H9 (cell line): ENCODE data around the gene EID1. TPM values are rescaled to one million over a fixed set of nuclear protein-coding genes. Genes with fewer than 3 reads are reported as not detected.
A peak's percentile ranks its signal among the peaks of the same experiment; 100 is the strongest.

Experiments used
- DNase-seq: peaks from one replicate; pipeline ENCODE4 v3.0.0-alpha.2; 2017
- H2AFZ ChIP-seq: one replicate; pipeline ENCODE4 v1.6.1; 2013; ENCODE audit warnings: mild to moderate bottlenecking, low read length, control low read depth, moderate library complexity
- H2AK5ac ChIP-seq: 2 replicates; pipeline ENCODE4 v1.6.1; 2013; ENCODE audit warnings: low read length, control low read depth, mixed read lengths; ENCODE audit not compliant: insufficient read length
- H2BK120ac ChIP-seq: one replicate; pipeline ENCODE4 v1.6.1; 2013; ENCODE audit warnings: low read depth, mild to moderate bottlenecking, low read length, control low read depth, inconsistent platforms; ENCODE audit not compliant: poor library complexity, severe bottlenecking
- H2BK12ac ChIP-seq: 2 replicates; pipeline ENCODE4 v1.6.1; 2013; ENCODE audit warnings: low read length, control low read depth, mixed read lengths, low read depth; ENCODE audit not compliant: insufficient read length
- H2BK15ac ChIP-seq: 2 replicates; pipeline ENCODE4 v1.6.1; 2013; ENCODE audit warnings: low read depth, low read length, control low read depth
- H2BK20ac ChIP-seq: one replicate; pipeline ENCODE4 v1.6.1; 2013; ENCODE audit warnings: low read depth, mild to moderate bottlenecking, low read length, control low read depth, inconsistent platforms; ENCODE audit not compliant: poor library complexity, severe bottlenecking
- H2BK5ac ChIP-seq: 2 replicates; pipeline ENCODE4 v1.6.1; 2013; ENCODE audit warnings: low read length, control low read depth, mixed read lengths; ENCODE audit not compliant: insufficient read length
- H3K14ac ChIP-seq: 2 replicates; pipeline ENCODE4 v1.6.1; 2013; ENCODE audit warnings: low read length, control low read depth; ENCODE audit not compliant: insufficient read depth
- H3K18ac ChIP-seq: 2 replicates; pipeline ENCODE4 v1.6.1; 2013; ENCODE audit warnings: low read depth, mild to moderate bottlenecking, mixed read lengths, low read length, control low read depth; ENCODE audit not compliant: insufficient read length
- H3K23ac ChIP-seq: 2 replicates; pipeline ENCODE4 v1.6.1; 2013; ENCODE audit warnings: low read length, control low read depth, mixed read lengths, low read depth; ENCODE audit not compliant: insufficient read length
- H3K23me2 ChIP-seq: 2 replicates; pipeline ENCODE4 v1.6.1; 2013; ENCODE audit warnings: low read depth, mild to moderate bottlenecking, mixed read lengths, low read length, control low read depth; ENCODE audit not compliant: insufficient read length, poor library complexity, severe bottlenecking
- H3K27ac ChIP-seq: 2 replicates; pipeline ENCODE4 v1.5.1; 2013; ENCODE audit warnings: low read length, control low read depth, mixed read lengths, low read depth; ENCODE audit not compliant: insufficient read length
- H3K27me3 ChIP-seq: 2 replicates; pipeline ENCODE4 v1.6.1; 2013; ENCODE audit warnings: low read length, control low read depth, inconsistent platforms; ENCODE audit not compliant: insufficient read depth
- H3K4ac ChIP-seq: 2 replicates; pipeline ENCODE4 v1.6.1; 2013; ENCODE audit warnings: low read depth, mild to moderate bottlenecking, control low read depth, inconsistent platforms, low read length, moderate library complexity
- H3K4me1 ChIP-seq: 2 replicates; pipeline ENCODE4 v1.6.1; 2013; ENCODE audit warnings: low read length, control low read depth, inconsistent platforms; ENCODE audit not compliant: insufficient read depth
- H3K4me2 ChIP-seq: 2 replicates; pipeline ENCODE4 v1.6.1; 2013; ENCODE audit warnings: low read length, control low read depth, mixed read lengths; ENCODE audit not compliant: insufficient read length, insufficient read depth
- H3K56ac ChIP-seq: 2 replicates; pipeline ENCODE4 v1.6.1; 2013; ENCODE audit warnings: low read depth, mild to moderate bottlenecking, mixed read lengths, low read length, control low read depth; ENCODE audit not compliant: insufficient read length
- H3K79me1 ChIP-seq: 2 replicates; pipeline ENCODE4 v1.6.1; 2013; ENCODE audit warnings: low read depth, mild to moderate bottlenecking, moderate library complexity, low read length, control low read depth, inconsistent platforms; ENCODE audit not compliant: insufficient read depth, poor library complexity, severe bottlenecking
- H3K79me2 ChIP-seq: 2 replicates; pipeline ENCODE4 v1.6.1; 2013; ENCODE audit warnings: low read length, control low read depth, inconsistent platforms; ENCODE audit not compliant: insufficient read depth
- H3K9ac ChIP-seq: 2 replicates; pipeline ENCODE4 v1.6.1; 2013; ENCODE audit warnings: low read length, control low read depth, mixed read lengths; ENCODE audit not compliant: insufficient read length; ENCODE audit errors: extremely low read depth
- H3K9me3 ChIP-seq: one replicate; pipeline ENCODE4 v1.6.1; 2013; ENCODE audit warnings: low read depth, low read length, inconsistent platforms; ENCODE audit not compliant: control insufficient read depth
- H3T11ph ChIP-seq: one replicate; pipeline ENCODE4 v1.6.1; 2013; ENCODE audit warnings: mild to moderate bottlenecking, low read length, control low read depth, inconsistent platforms
- H4K20me1 ChIP-seq: one replicate; pipeline ENCODE4 v1.6.1; 2013; ENCODE audit not compliant: control insufficient read depth, insufficient read length, insufficient read depth
- H4K5ac ChIP-seq: 2 replicates; pipeline ENCODE4 v1.6.1; 2013; ENCODE audit warnings: low read depth, mild to moderate bottlenecking, mixed read lengths, low read length, control low read depth; ENCODE audit not compliant: insufficient read length
- H4K8ac ChIP-seq: replicated peaks from 2 replicates; pipeline ENCODE4 v1.6.1; 2013; ENCODE audit warnings: low read length, control low read depth, mixed read lengths, low read depth; ENCODE audit not compliant: insufficient read length
- H4K91ac ChIP-seq: 2 replicates; pipeline ENCODE4 v1.6.1; 2013; ENCODE audit warnings: low read depth, mild to moderate bottlenecking, moderate library complexity, mixed read lengths, low read length, control low read depth; ENCODE audit not compliant: insufficient read length
- H3K27ac Mint-ChIP-seq, 3 experiments: 2 replicates in 2 of 3; 3 replicates in 1 of 3; pipeline ENCODE4 v1.8.0; 2020 to 2021; ENCODE audit warnings: mixed read lengths in 3 of 3, mild to moderate bottlenecking in 1 of 3, moderate library complexity in 1 of 3
- H3K27me3 Mint-ChIP-seq: 2 replicates; pipeline ENCODE4 v1.8.0; 2021; ENCODE audit warnings: low read depth, mild to moderate bottlenecking, moderate library complexity, mixed read lengths
- H3K36me3 Mint-ChIP-seq, 3 experiments: 2 replicates in 2 of 3; 3 replicates in 1 of 3; pipeline ENCODE4 v1.8.0; 2020 to 2021; ENCODE audit warnings: low read depth in 3 of 3, mixed read lengths in 3 of 3; ENCODE audit not compliant: insufficient read depth in 1 of 3
- H3K4me1 Mint-ChIP-seq, 2 experiments: 2 replicates each; pipeline ENCODE4 v1.8.0; 2020; ENCODE audit warnings: mixed read lengths in 2 of 2
- H3K4me3 Mint-ChIP-seq, 2 experiments: 2 replicates in 1 of 2; 3 replicates in 1 of 2; pipeline ENCODE4 v1.8.0; 2020 to 2021; ENCODE audit warnings: mild to moderate bottlenecking in 2 of 2, mixed read lengths in 2 of 2, moderate library complexity in 1 of 2
- H3K9me3 Mint-ChIP-seq, 2 experiments: 2 replicates in 1 of 2; 3 replicates in 1 of 2; pipeline ENCODE4 v1.8.0; 2020; ENCODE audit warnings: mild to moderate bottlenecking in 2 of 2, mixed read lengths in 2 of 2, moderate library complexity in 1 of 2
- WGBS: extraction: QIAGEN DNeasy Blood & Tissue Kit; methylation state at CpG from one replicate; pipeline ENCODE4 v1.1.7; 2013; ENCODE audit warnings: missing lambda C conversion rate, low lambda C conversion rate, mixed read lengths; ENCODE audit not compliant: insufficient read length; ENCODE audit errors: extremely low coverage; 5-methylcytosine and 5-hydroxymethylcytosine counted together
- total RNA-seq: library from RNA; stranded (reverse); gene quantifications from 2 replicates; pipeline ENCODE4 v1.2.1, GENCODE V29; 2021
- TF ChIP-seq, protein P1 (sequence below): fragments of 200-600 bp; sonication (generic); conservative IDR thresholded peaks from 3 replicates; pipeline ENCODE4 v1.8.0; 2021; ENCODE audit warnings: antibody characterized with exemption, mild to moderate bottlenecking

The EID1 gene
- total RNA-seq, 1 experiment from 2014 or later = 113 TPM

DNA sequence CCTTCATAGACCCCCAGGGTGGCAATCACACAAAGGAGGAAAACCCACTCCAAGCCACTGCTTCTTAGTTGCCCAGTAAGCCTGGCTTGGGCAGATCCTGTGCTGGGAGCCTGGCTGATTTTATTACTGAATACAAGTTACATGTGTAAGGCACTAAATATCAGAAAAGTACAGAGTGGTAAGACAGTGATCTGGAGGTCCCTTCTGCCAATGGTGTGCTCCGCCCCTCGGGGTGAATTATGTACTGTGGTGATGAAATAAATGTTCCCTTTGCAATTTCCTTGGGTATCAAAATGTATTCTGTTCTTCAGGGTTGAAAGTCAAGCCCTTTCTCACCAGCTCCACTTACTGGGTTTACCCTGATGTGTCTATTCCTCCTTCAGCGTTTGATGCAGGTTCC is 38.8 kb downstream of the EID1 start:
- Histone ChIP-seq H3K9me3 (no peaks in the 10 kb centered on the region), H2AK5ac (no peak overlapping the region), H3K56ac (no peak overlapping the region), H3K4me2 (no peak overlapping the region), H3K18ac (no peak overlapping the region), H2BK5ac (no peak overlapping the region), H3K79me2 (no peaks in the 10 kb centered on the region), H3K4me1 (no peaks in the 10 kb centered on the region), H3K4ac (no peak overlapping the region), H3K27me3 (no peaks in the 10 kb centered on the region), H2BK20ac (no peak overlapping the region), H2AFZ (no peak overlapping the region), H3K14ac (peak overlapping the region; percentile 65; the same call in 1 of the 2 replicates), H3K9ac (no peak overlapping the region), H4K5ac (no peak overlapping the region), H3K23ac (no peak overlapping the region), H3K23me2 (no peaks in the 10 kb centered on the region), H2BK12ac (no peak overlapping the region), H3T11ph (no peak overlapping the region), H4K91ac (no peak overlapping the region), H3K79me1 (no peaks in the 10 kb centered on the region), H4K8ac (no peak overlapping the region), H2BK120ac (no peak overlapping the region), H2BK15ac (no peak overlapping the region), H4K20me1 (no peaks in the 10 kb centered on the region), H3K27ac (no peak overlapping the region)
- Mint-ChIP-seq H3K4me3 (no peak overlapping the region), H3K27ac (no peak overlapping the region), H3K9me3 (no peaks in the 10 kb centered on the region), H3K4me1 (peaks cover 0 to 7% of the 10 kb centered on the region in 2 experiments; a peak in 1 of 4 replicates), H3K36me3 (no peaks in the 10 kb centered on the region), H3K27me3 (no peaks in the 10 kb centered on the region)
- DNase-seq = no peak
- no CpG with 5 or more reads among the region's 3 CpGs for WGBS
- TF ChIP-seq, protein P1, sequence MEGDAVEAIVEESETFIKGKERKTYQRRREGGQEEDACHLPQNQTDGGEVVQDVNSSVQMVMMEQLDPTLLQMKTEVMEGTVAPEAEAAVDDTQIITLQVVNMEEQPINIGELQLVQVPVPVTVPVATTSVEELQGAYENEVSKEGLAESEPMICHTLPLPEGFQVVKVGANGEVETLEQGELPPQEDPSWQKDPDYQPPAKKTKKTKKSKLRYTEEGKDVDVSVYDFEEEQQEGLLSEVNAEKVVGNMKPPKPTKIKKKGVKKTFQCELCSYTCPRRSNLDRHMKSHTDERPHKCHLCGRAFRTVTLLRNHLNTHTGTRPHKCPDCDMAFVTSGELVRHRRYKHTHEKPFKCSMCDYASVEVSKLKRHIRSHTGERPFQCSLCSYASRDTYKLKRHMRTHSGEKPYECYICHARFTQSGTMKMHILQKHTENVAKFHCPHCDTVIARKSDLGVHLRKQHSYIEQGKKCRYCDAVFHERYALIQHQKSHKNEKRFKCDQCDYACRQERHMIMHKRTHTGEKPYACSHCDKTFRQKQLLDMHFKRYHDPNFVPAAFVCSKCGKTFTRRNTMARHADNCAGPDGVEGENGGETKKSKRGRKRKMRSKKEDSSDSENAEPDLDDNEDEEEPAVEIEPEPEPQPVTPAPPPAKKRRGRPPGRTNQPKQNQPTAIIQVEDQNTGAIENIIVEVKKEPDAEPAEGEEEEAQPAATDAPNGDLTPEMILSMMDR = no peak
